ENCODE results near the gene SCTR. TPM values are rescaled to one million over a fixed set of nuclear protein-coding genes. Genes with fewer than 3 reads are reported as not detected.

Gene SCTR
- total and polyA plus RNA-seq, 2 of the 8 experiments (the other 6 are each of a cell fraction or from before 2014, with no cell fraction given), result 0.15 TPM; not detected in 1

DNA sequence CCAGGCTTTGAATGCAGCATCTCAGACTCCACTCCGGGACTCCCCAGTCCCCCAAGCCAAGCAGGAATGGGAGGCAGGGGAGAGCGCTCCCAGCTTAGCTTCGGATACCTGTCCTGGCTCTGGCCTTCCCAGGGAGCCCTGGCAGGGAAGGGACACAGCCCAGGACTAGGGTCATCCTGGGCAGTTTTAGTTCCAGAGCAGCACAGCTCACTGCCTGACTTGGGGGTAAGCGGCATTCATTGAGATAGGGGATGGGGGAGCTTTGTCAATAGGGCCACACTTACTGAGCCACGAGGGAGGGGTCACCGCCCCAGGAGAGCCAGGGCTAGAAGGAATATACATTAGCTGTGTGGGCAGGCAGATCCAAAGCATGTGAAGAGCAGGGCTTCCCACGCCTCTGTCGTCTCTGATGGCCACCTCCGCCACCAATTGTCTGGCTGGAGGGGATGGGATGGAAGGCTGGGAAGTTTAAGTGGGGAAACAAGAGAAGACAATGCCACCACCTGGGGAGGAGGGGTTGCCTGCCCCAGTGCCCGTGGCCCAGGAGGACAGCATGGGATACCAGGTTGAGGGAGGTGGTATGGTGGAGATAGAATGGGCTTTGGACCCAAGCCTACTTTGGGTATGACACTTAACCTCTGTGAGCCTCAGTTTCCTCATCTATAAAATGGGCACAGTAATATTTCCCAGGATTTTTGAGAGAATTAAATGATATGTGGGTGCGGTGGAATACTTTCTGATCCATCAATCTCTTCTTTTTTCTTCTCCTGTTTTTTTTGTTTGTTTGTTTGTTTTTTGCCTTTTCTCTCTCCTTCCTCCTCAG lies 40.2 kb downstream of the SCTR start:
- H3K79me2 ChIP-seq (ENCODE audit: control insufficient read depth in 1 of 2, insufficient read depth in 2 of 2, low read length in 2 of 2), result no peaks in the 10 kb centered on the region

More for the DNA sequence above, 40.2 kb downstream of the SCTR start:
- ChIA-PET POLR2A (ENCODE audit: partially characterized antibody) (no interaction called here), CTCF (ENCODE audit: partially characterized antibody) (interaction anchor here (0.7 to 16.2 kb wide), 12 partner anchors 8 to 473 kb away, joined by 3 to 411 read pairs (median 3); no protein-coding TSS in a partner anchor)
- no peak overlapping the region for H3K9ac ChIP-seq (replicated peaks in 1 of 4; ENCODE audit: extremely low read depth in 1 of 4, low read depth in 3 of 4, low read length in 3 of 4)
- H4K91ac ChIP-seq (replicated peaks; ENCODE audit: insufficient read length, low read length), result no peak overlapping the region
- H4K8ac ChIP-seq (ENCODE audit: extremely low read depth, insufficient read depth, low read length), result no peak overlapping the region; the same call in 1 of the 2 replicates
- no peaks in the 10 kb centered on the region for H3K23me2 ChIP-seq (ENCODE audit: low read depth, low read length)
- TF ChIP-seq KDM1A (IDR thresholded peaks at IDR 0.05; ENCODE audit: borderline replicate concordance, low read length) (peak; percentile 79; the same call in 1 of the 2 replicates), CREB1 (IDR thresholded peaks at IDR 0.05) (no peak)
- no peak overlapping the region for H3K27ac ChIP-seq (ENCODE audit: low read depth, low read length)
- peaks cover 0 to 8% (median 1%) of the 10 kb centered on the region in 4 experiments; a peak in 4 of 7 replicates for H3K4me1 ChIP-seq (replicated peaks in 1 of 4; ENCODE audit: control insufficient read depth in 3 of 4, insufficient read depth in 4 of 4, low read length in 3 of 4)
- H4K20me1 ChIP-seq (replicated peaks in 1 of 2; ENCODE audit: control insufficient read depth in 1 of 2, insufficient read depth in 2 of 2, low read length in 2 of 2), result no peaks in the 10 kb centered on the region
- H2BK5ac ChIP-seq (ENCODE audit: low read depth, low read length), result no peak overlapping the region
- no peak overlapping the region for H3K14ac ChIP-seq (ENCODE audit: insufficient read length)
- H2AK5ac ChIP-seq (ENCODE audit: low read depth, low read length), result no peak overlapping the region
- no peak overlapping the region for H2BK120ac ChIP-seq (replicated peaks; ENCODE audit: low read depth, low read length)
- 89% methylated on average over 11 of the region's 11 CpGs; no CpG with 5 or more reads in 1 of the 2 experiments for WGBS, 2 experiments (ENCODE audit: extremely low coverage in 1 of 2, insufficient coverage in 1 of 2, insufficient read length in 1 of 2, insufficient replicate concordance in 2 of 2, low coverage in 1 of 2, low lambda C conversion rate in 2 of 2, missing lambda C conversion rate in 1 of 2)
- no peak overlapping the region for H2BK12ac ChIP-seq (ENCODE audit: low read depth, low read length)
- H2AFZ ChIP-seq (ENCODE audit: low read length), result no peak overlapping the region
- H3K23ac ChIP-seq (ENCODE audit: insufficient read length), result no peak overlapping the region
- H2BK15ac ChIP-seq (ENCODE audit: low read length), result no peak overlapping the region; the same call in 1 of the 2 replicates
- no peak overlapping the region for H3K4me2 ChIP-seq (ENCODE audit: insufficient read depth in 1 of 2, low read depth in 2 of 2, low read length in 2 of 2)
- no peak overlapping the region for H2BK20ac ChIP-seq (ENCODE audit: low read length)
- no peaks in the 10 kb centered on the region for H3K36me3 ChIP-seq (ENCODE audit: control insufficient read depth in 2 of 4, insufficient read depth in 4 of 4, low read length in 3 of 4)
- H4K5ac ChIP-seq (ENCODE audit: insufficient read length, low read depth, low read length), result no peak overlapping the region
- no peak overlapping the region for H3K4me3 ChIP-seq (ENCODE audit: extremely low read depth in 1 of 4, insufficient read depth in 2 of 4, low read depth in 3 of 4, low read length in 4 of 4)
- no peaks in the 10 kb centered on the region for H3K9me3 ChIP-seq (ENCODE audit: insufficient read depth in 2 of 2, low read depth in 1 of 2, low read length in 1 of 2)
- FAIRE-seq, result no peak
- no peak overlapping the region for H3K18ac ChIP-seq (ENCODE audit: extremely low read depth, low read length)
- H3K4ac ChIP-seq (replicated peaks; ENCODE audit: insufficient read length, low read depth, low read length), result no peak overlapping the region
- peak in 1 of 2 experiments; percentile 35 for DNase-seq (ENCODE audit: low read depth in 1 of 2, low spot score in 2 of 2)
- no peaks in the 10 kb centered on the region; a peak in 1 of 7 replicates for H3K27me3 ChIP-seq (replicated peaks in 1 of 4; ENCODE audit: control insufficient read depth in 3 of 4, extremely low read depth in 1 of 4, insufficient read depth in 3 of 4, low read length in 3 of 4)
- no peaks in the 10 kb centered on the region for H3K79me1 ChIP-seq (ENCODE audit: low read depth, low read length)
- no peak overlapping the region for H3K56ac ChIP-seq (replicated peaks; ENCODE audit: insufficient read length, low read depth, low read length)

Measured in H1 (cell line).